GM10847 (cell line): ENCODE measurements around the gene KIAA1586.

Experiments
- POLR2A ChIP-seq: IDR thresholded peaks from 2 replicates; pipeline ENCODE4 v1.6.1; 2011; ENCODE audit not compliant: insufficient read length; ENCODE audit errors: extremely low read depth

Gene KIAA1586, protein sequence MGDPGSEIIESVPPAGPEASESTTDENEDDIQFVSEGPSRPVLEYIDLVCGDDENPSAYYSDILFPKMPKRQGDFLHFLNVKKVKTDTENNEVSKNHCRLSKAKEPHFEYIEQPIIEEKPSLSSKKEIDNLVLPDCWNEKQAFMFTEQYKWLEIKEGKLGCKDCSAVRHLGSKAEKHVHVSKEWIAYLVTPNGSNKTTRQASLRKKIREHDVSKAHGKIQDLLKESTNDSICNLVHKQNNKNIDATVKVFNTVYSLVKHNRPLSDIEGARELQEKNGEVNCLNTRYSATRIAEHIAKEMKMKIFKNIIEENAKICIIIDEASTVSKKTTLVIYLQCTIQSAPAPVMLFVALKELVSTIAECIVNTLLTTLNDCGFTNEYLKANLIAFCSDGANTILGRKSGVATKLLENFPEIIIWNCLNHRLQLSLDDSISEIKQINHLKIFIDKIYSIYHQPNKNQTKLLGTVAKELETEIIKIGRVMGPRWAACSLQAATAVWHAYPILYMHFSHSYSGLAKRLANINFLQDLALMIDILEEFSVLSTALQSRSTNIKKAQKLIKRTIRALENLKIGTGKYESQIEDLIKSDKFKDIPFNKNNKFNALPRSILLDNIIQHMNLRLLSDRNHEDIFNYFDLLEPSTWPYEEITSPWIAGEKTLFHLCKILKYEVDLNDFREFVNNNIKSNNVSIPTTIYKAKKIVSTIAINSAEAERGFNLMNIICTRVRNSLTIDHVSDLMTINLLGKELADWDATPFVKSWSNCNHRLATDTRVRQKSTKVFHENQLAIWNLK

DNA sequence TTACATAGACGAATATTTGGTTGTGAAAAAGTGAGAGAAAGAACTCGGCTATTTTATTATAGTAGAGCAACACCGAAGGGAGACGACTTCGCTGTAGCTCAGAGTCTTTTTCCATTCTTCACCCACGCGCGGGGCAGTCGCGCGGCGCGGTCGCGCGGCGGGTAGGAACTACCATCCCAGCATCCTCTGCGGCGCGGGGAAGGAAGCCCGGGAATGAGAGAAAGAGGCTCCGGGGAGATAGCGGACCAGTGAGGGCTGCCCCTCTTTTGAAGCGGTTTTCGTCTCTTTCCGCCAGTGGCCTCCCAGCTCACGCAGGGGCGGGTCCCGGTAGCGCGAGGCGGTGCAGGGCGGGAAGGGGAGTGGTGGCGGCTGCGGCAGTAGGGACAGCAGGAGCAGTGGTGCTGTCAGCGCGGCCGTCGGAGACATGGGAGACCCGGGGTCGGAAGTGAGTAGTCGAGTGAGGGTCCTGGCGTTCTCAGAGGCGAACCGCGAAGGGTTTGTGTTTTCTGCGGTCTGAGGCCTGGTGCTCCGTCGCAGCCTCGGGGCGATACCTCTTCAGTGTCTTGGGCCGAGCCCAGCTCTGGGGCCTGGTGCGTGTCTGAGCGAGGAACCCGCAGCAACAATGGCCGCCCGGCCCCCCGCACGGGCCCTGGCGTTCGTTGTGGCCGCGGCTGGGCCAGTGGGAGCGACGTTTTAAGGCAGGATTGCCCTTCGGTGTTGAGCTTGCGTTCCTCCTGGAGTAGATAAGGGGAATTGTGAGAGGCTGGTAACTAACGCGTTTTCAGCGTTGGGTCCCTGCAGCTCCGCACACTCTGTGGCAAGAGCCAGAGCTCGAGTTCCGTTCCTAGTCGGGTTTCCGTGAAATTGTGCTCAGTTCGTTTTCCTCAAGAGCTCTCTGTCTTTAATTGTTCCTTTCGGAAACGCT, at the start of gene KIAA1586:
KIAA1586 (plus strand) TSS at position 362 of the 925 bp plus-strand sequence; CDS start at position 425, 63 bp downstream.
- TF ChIP-seq POLR2A: peak; percentile 62

DNA sequence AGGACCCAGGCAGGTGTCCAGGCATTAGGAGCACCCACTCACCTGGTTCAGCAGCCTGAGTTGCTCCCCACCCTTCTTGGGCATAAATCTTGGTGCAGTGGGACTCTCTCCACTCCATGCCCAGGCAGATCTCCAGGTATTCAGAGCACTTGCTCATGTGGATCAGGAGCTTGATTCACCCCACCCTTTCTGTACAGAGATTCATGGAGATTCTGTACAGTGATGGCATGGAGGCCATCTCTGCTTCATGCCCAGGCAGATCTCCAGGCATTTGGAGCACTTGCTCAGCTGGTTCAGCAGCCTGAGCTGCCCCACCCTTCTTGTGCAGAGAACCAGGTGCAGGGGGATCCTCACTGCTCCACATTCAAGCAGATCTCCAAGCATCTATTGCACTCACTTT, 47.4 kb upstream of the KIAA1586 start:
- no peak for TF ChIP-seq POLR2A

DNA sequence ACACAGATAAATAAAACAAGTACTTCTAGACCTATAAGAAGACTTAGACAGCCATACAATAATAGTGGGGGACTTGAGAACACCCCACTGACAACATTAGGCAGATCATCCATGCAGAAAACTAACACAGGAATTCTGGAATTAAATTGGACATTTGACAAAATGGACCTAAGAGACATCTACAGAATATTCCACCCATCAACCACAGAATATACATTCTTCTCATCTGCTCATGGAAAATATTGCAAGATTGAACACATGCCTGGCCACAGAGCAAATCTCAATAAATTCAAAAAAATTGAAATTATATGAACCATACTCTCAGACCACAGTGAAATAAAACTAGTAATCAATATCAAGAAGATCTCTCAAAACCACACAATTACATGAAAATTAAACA, 44.3 kb upstream of the KIAA1586 start:
- TF ChIP-seq POLR2A: no peak

DNA sequence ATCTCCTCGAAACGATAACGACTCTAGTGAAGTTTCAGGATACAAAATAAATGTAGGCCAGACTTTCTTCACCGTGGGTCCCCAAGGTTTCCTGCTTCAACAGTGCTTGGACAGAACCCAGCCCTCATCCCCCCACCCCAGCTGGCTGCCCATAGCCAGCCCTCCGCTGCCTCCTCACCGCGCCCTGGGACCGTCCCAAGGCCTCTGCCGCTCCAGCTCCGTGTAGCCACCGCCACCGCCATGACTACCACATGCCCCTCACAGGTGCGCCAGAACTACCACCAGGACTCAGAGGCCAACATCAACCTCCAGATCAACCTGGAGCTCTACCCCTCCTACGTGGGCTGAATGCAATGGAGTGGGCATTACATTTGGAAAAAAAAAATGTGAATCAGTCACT, 42.2 kb upstream of the KIAA1586 start:
- no peak for TF ChIP-seq POLR2A

DNA sequence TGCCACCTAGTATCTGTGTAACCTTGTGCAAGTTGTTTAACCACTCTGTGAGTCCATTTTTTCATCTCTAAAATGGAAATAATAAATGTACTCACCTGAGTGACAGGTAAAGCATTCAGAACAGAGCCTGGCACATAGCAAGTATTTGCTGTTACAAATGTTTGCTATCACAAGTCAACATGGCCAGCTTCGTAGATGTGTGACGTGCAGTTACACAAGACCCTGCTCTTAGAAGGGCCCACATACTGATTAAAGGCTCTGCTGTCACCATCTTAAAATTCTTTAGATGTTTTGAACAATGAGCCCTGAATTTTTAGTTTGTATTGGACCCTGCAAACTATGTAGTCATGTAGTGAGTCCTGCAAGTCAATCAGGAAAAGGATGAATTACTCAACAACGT, 40.4 kb upstream of the KIAA1586 start:
- no peak for TF ChIP-seq POLR2A

DNA sequence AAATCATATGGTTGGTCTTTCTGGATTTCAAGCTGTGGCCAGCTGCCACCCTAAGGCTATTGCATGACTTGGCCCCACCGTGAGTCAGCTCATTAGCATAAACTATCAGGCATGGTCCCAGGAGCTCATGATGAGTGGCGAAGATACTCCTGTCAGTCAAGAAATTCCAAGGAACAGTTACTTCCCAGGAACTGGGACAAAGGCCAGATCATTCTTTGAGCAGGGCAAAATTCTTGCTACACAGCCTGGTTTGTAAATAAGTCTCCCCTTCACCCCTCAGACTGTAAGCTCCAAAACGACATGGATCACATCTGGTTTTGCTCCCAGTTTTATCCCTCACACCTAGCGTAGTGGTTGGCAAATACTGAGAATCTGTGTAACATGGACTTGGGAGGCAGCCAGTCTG, 33.0 kb upstream of the KIAA1586 start:
- no peak for TF ChIP-seq POLR2A

DNA sequence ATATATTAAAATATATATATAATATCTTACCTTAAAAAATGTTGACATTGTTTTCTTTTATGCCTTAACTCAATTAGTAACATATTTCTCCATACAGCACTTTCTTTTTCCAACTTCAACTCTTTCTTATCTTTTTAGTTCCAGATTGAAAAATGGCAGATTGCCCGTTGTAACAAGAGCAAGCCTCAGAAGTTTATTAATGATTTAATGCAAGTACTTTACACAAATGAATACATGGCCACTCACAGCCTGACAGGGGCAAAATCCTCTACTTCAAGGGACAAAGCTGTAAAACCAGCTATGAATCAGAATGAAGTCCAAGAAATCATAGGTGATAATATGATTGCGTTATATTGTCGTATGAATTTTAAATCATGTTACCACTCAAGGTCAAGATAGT, 29.4 kb upstream of the KIAA1586 start:
- TF ChIP-seq POLR2A: no peak

DNA sequence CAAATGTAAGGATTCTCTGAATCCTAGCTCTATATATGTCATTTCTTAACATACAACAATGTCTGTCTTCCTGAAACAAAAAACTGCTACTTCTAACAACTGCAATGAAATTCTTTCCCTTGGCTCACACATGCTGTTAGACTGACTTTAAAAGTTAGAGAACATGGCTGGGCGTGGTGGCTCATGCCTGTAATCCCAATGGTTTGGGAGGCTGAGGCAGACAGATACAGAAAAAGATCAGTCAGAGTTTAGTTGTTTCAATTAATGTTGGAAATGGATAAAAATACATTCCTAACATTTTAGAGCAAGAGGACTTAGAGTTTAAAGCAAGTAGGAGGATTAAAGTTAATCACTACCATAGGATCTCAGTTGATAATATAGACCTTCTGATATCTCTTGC, 28.7 kb upstream of the KIAA1586 start:
- TF ChIP-seq POLR2A: no peak

DNA sequence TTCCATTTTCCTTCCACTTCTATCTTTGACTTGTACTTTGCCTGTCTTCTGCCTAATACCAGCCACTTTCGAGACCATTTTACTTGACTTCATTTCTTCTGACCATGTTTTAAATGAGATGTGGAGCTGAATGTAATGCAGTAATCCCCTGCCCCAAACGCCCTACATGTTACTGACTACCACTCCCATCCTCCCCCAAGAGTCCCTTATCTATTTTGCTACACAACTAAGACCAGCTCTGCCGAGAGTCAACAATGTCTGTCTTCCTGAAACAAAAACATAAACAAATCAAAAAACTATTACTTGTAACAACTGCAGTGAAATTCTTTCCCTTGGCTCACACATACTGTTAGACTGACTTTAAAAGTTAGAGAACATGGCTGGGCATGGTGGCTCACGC, 27.1 kb upstream of the KIAA1586 start:
- TF ChIP-seq POLR2A: no peak

DNA sequence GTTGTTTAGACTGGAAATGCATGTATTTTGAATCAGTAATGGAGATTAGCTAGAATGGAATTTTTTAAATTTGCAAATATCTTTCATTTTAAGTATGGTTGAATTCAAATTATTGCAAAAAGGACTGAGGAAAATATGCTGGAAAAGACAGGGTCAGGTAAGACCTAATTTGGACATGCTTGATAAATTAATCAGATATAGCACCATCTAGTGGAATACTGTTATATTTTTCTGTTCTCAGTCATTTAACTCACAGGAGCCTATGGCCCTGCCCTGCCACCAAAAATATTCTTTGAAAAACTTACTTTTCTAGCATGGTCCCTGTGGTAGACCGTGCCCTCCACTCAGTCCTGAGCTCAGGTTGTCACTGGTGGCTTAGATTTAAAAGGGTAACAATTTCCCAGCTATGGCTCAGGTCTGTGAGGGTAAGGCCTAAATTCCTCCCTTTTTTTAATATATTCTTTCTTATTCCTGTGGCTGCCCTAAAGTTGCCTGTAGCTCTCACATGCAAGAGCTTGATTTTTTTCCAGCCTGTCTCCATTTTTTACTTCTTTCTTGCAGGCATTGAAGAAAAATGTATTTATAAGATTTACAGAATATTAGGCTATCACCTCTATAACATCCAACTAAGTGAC, 25.3 kb upstream of the KIAA1586 start:
- TF ChIP-seq POLR2A: no peak

DNA sequence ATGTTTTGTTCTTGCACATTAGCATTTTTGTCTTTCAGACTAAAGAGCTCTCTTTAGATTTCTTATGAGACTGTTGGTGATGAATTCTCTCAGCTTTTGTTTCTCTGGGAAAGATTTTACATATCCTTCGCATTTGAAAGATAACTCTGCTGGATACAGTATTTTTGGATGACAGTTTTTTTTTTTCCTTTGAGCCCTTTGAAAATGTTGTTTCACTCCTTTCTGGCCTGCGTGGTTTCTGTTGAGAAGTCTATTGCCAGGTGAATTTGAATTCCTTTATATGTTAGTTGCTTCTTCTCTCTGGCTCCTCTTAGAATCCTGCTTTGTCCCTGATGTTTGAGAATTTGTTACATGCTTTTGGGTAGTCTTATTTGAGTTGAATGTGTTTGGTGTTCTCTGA, 22.2 kb upstream of the KIAA1586 start:
- no peak for TF ChIP-seq POLR2A

DNA sequence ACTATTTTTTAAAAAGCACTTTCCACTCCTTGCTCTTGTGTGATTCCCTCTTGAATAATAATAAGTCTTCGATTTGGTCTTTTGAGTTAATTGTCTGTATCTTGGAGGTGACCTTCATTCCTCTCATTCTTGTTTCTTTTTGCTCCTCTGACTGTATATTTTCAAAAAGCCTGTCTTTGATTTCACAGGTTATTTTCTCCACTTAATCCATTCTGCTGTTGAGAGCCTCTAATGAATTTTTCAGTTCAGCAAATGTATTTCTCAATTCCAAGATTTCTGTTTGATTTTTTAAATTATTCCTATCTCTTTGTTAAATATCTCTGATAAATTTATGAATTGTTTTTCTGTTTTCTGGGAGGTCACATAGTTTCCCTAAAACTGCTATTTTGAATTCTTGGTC, 21.7 kb upstream of the KIAA1586 start:
- TF ChIP-seq POLR2A: no peak

DNA sequence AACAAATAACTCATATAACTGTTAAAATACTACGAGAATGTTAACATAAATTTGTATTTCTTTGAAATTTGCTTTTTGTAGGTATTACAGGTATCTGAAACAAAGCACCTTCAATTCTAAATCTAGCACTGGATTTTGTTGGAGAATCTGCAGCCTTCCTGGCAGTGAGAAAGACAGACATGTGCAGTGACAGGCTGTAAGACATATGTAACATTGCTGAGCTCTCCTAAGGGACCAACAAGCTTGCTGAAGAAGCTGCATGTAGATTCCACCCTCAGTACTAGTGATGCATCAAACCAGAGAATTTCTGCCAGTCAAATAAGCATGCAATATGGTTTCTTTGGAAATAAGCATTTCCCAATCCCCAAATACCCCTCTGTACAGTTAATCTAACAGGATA, 20.5 kb upstream of the KIAA1586 start:
- TF ChIP-seq POLR2A: no peak

DNA sequence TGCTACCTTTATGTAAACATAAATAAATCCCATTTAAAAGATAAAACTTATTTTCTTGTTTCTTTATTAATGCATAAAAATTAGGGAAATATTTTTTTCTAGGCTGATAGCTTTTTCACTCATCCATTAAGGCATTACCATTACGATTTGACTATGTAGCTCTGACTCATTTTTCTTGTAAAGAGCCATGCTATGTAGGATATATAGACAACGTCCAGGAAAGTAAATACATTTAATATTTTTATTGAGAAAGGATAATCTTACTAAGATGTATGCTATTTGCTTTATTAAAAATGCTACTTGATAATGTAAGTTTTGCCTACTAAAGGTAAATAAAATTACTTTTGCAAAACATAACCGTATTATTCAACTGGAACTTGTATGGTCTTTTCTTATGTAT, 19.2 kb upstream of the KIAA1586 start:
- TF ChIP-seq POLR2A: no peak

DNA sequence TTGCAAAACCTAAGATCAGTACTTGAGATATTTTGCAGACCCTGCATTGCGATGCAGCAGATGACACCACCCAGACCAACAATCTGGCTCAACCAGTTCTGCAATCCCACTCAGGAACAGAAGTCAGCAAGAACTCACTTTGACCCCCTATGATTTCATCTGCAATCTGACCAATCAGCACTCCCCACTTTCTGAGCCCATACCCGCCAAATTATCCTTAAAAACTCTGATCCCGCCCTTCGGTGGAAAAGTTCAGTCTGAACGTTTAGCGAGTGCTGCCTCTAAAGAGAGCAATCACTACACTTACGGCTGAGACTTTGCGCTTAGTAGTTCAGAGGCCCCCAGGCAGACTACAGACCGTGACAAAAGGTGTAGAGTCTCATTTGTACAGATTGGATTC, 17.3 kb upstream of the KIAA1586 start:
- TF ChIP-seq POLR2A: no peak
